ENCODE data around the gene LST1. TPM values are rescaled to one million over a fixed set of nuclear protein-coding genes. Genes with fewer than 3 reads are reported as not detected.
A peak's percentile ranks its signal among the peaks of the same experiment; 100 is the strongest.

LST1 gene
- total and polyA plus RNA-seq, 2 of the 8 experiments (the other 6 are each of a cell fraction or from before 2014, with no cell fraction given), result not detected

DNA sequence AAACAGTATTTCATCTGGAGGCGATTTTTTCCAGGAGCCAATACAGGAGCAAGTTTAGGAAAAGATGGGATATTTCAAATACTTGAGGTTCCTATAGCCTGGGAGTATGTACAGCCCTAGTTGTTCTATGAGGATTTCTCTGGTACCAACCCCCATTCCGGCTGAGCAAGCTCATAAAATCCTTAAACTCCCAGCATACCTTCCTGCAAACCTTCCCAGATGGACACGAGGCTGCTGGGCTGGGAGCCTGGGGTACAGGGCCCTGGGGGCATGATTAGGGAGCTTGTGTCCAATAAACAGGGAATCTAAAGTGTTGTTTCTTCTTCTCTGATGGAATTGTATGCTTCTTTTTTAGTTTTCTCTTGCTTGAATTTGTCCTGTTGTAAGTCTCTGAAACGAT, 35.9 kb downstream of the LST1 start:
- CTCF ChIA-PET (ENCODE audit: partially characterized antibody), result interaction anchor here (0.9 to 2.7 kb wide), 8 partner anchors 12 to 107 kb away, joined by 3 to 10 read pairs (median 6); partner anchors contain the start of genes ATP6V1G2, BAG6, DDAH2 and LST1

More for the DNA sequence above, 35.9 kb downstream of the LST1 start:
- no peak overlapping the region for H3K23ac ChIP-seq (ENCODE audit: insufficient read length)
- no peak for TF ChIP-seq TAF1 (IDR thresholded peaks at IDR 0.05; ENCODE audit: low read depth, low read length)
- TF ChIP-seq JUN (IDR thresholded peaks at IDR 0.05; ENCODE audit: low read depth, low read length), result no peak
- TF ChIP-seq POU5F1 (IDR thresholded peaks at IDR 0.05; ENCODE audit: low read depth, low read length), result no peak
- TF ChIP-seq SP1 (IDR thresholded peaks at IDR 0.05; ENCODE audit: low read depth, low read length), result no peak
- no peak for TF ChIP-seq YY1 (IDR thresholded peaks at IDR 0.05; ENCODE audit: low read depth, low read length)
- no peak for TF ChIP-seq ASH2L (IDR thresholded peaks at IDR 0.05; ENCODE audit: low read length)
- no peak for TF ChIP-seq SIRT6 (IDR thresholded peaks at IDR 0.05; ENCODE audit: low read length)
- peak overlapping the region; percentile 54 for H4K5ac ChIP-seq (ENCODE audit: insufficient read length, low read depth, low read length)
- no peak overlapping the region for H2AK5ac ChIP-seq (ENCODE audit: low read depth, low read length)
- no peak overlapping the region for H3K18ac ChIP-seq (ENCODE audit: extremely low read depth, low read length)
- H2BK12ac ChIP-seq (ENCODE audit: low read depth, low read length), result no peak overlapping the region
- peaks cover 0 to 2% (median 0%) of the 10 kb centered on the region in 4 experiments; a peak in 1 of 7 replicates for H3K4me1 ChIP-seq (replicated peaks in 1 of 4; ENCODE audit: control insufficient read depth in 3 of 4, insufficient read depth in 4 of 4, low read length in 3 of 4)
- H3K23me2 ChIP-seq (ENCODE audit: low read depth, low read length), result peaks cover 5% of the 10 kb centered on the region; the same call in 1 of the 2 replicates
- peaks cover 38 to 52% (median 41%) of the 10 kb centered on the region in 4 experiments for H3K36me3 ChIP-seq (ENCODE audit: control insufficient read depth in 2 of 4, insufficient read depth in 4 of 4, low read length in 3 of 4)
- peaks cover 11% of the 10 kb centered on the region; the same call in 1 of the 2 replicates for H3K79me1 ChIP-seq (ENCODE audit: low read depth, low read length)
- H2BK5ac ChIP-seq (ENCODE audit: low read depth, low read length), result no peak overlapping the region
- H4K20me1 ChIP-seq (replicated peaks in 1 of 2; ENCODE audit: control insufficient read depth in 1 of 2, insufficient read depth in 2 of 2, low read length in 2 of 2), result peaks cover 4 to 15% of the 10 kb centered on the region in 2 experiments
- no peak overlapping the region for H2BK120ac ChIP-seq (replicated peaks; ENCODE audit: low read depth, low read length)
- H3K79me2 ChIP-seq (ENCODE audit: control insufficient read depth in 1 of 2, insufficient read depth in 2 of 2, low read length in 2 of 2), result peaks cover 24 to 46% of the 10 kb centered on the region in 2 experiments
- no peak overlapping the region for H2BK15ac ChIP-seq (ENCODE audit: low read length)
- H3K4ac ChIP-seq (replicated peaks; ENCODE audit: insufficient read length, low read depth, low read length), result no peak overlapping the region
- no peaks in the 10 kb centered on the region for H3K9me3 ChIP-seq (ENCODE audit: insufficient read depth in 2 of 2, low read depth in 1 of 2, low read length in 1 of 2)
- POLR2A ChIA-PET (ENCODE audit: partially characterized antibody), result interaction anchor here (0.6 to 34.9 kb wide), 24 partner anchors 8 to 350 kb away, joined by 3 to 883 read pairs (median 5); partner anchors contain the start of genes APOM, ATP6V1G2, BAG6 and C6orf47
- peak overlapping the region; percentile 93 to 94 (median 94) for H3K9ac ChIP-seq (replicated peaks in 1 of 4; ENCODE audit: extremely low read depth in 1 of 4, low read depth in 3 of 4, low read length in 3 of 4)
- H3K14ac ChIP-seq (ENCODE audit: insufficient read length), result no peak overlapping the region
- H3K56ac ChIP-seq (replicated peaks; ENCODE audit: insufficient read length, low read depth, low read length), result no peak overlapping the region
- H3K4me2 ChIP-seq (ENCODE audit: insufficient read depth in 1 of 2, low read depth in 2 of 2, low read length in 2 of 2), result peak overlapping the region; percentile 81 to 93
- DNase-seq (ENCODE audit: low read depth in 1 of 2, low spot score in 2 of 2) (no peak), FAIRE-seq (no peak)
- no peak overlapping the region for H2BK20ac ChIP-seq (ENCODE audit: low read length)
- no peaks in the 10 kb centered on the region for H3K27me3 ChIP-seq (replicated peaks in 1 of 4; ENCODE audit: control insufficient read depth in 3 of 4, extremely low read depth in 1 of 4, insufficient read depth in 3 of 4, low read length in 3 of 4)
- H4K91ac ChIP-seq (replicated peaks; ENCODE audit: insufficient read length, low read length), result no peak overlapping the region
- peak overlapping the region; percentile 88 to 98 (median 98) for H3K4me3 ChIP-seq (ENCODE audit: extremely low read depth in 1 of 4, insufficient read depth in 2 of 4, low read depth in 3 of 4, low read length in 4 of 4)
- H2AFZ ChIP-seq (ENCODE audit: low read length), result no peak overlapping the region
- 0 out of 2 replicates have a peak overlapping the region, but pooled peaks have one; percentile 10 for H3K27ac ChIP-seq (ENCODE audit: low read depth, low read length)
- 56% methylated on average over 4 of the region's 4 CpGs; no CpG with 5 or more reads in 1 of the 2 experiments for WGBS, 2 experiments (ENCODE audit: extremely low coverage in 1 of 2, insufficient coverage in 1 of 2, insufficient read length in 1 of 2, insufficient replicate concordance in 2 of 2, low coverage in 1 of 2, low lambda C conversion rate in 2 of 2, missing lambda C conversion rate in 1 of 2)
- H4K8ac ChIP-seq (ENCODE audit: extremely low read depth, insufficient read depth, low read length), result no peak overlapping the region
